ENCODE measurements around the gene FBXL7. TPM values are rescaled to one million over a fixed set of nuclear protein-coding genes. Genes with fewer than 3 reads are reported as not detected.
A peak's percentile ranks its signal among the peaks of the same experiment; 100 is the strongest.

The FBXL7 gene
- total and polyA plus RNA-seq, 8 donors: 0.35 to 2.4 (median 1.2) TPM

GRCh38 chr5:15901151-15901550 lies 401.2 kb downstream of the FBXL7 start:
- no peaks in the 10 kb centered on the region for H3K4me1 ChIP-seq
- H3K36me3 ChIP-seq: no peaks in the 10 kb centered on the region
- intact Hi-C loops (cut with DNase I): no loop called here
- no peak for DNase-seq
- ATAC-seq: no peak
- TF ChIP-seq CTCF (IDR thresholded peaks at IDR 0.05): no peak
- no peaks in the 10 kb centered on the region for H3K9me3 ChIP-seq
- no peaks in the 10 kb centered on the region for H3K27me3 ChIP-seq
- WGBS, 2 donors: 15 to 21% methylated on average over 2 of the region's 2 CpGs
- no peak for FAIRE-seq
- H3K27ac ChIP-seq: no peak overlapping the region
- H3K4me3 ChIP-seq: no peak overlapping the region

- Histone ChIP-seq H3K4me3 (no peak overlapping the region), H3K27me3 (no peaks in the 10 kb centered on the region), H3K36me3 (no peaks in the 10 kb centered on the region), H3K9me3 (no peaks in the 10 kb centered on the region), H3K27ac (no peak overlapping the region), H3K4me1 (no peaks in the 10 kb centered on the region)
- TF ChIP-seq CTCF (IDR thresholded peaks at IDR 0.05): no peak
- no peak for FAIRE-seq
- WGBS, 2 donors: 31 to 44% methylated on average over 6 of the region's 6 CpGs
- intact Hi-C loops (cut with DNase I): no loop called here
- DNase-seq: no peak
- ATAC-seq: no peak
These were observed 402.1 kb downstream of the FBXL7 start for GRCh38 chr5:15902066-15902465.

GRCh38 chr5:15904899-15905830 lies 405.2 kb downstream of the FBXL7 start:
- no peaks in the 10 kb centered on the region for H3K9me3 ChIP-seq
- ATAC-seq (no peak), FAIRE-seq (no peak), DNase-seq (no peak)
- TF ChIP-seq CTCF (IDR thresholded peaks at IDR 0.05): no peak
- 45 to 63% methylated on average over 2 of the region's 2 CpGs for WGBS, 2 donors
- no peaks in the 10 kb centered on the region for H3K4me1 ChIP-seq
- no peaks in the 10 kb centered on the region for H3K36me3 ChIP-seq
- H3K27ac ChIP-seq: no peak overlapping the region
- no peak overlapping the region for H3K4me3 ChIP-seq
- no peaks in the 10 kb centered on the region for H3K27me3 ChIP-seq
- intact Hi-C loops (cut with DNase I): no loop called here

- WGBS, 2 donors: 49 to 72% methylated on average over 3 of the region's 3 CpGs
- ATAC-seq: peak in 1 of 4 donors; percentile 29
- no peak for TF ChIP-seq CTCF (IDR thresholded peaks at IDR 0.05)
These were observed 414.7 kb downstream of the FBXL7 start for GRCh38 chr5:15914638-15915037.

GRCh38 chr5:15926586-15926985 lies 426.6 kb downstream of the FBXL7 start:
- Histone ChIP-seq H3K27me3 (no peaks in the 10 kb centered on the region), H3K9me3 (no peaks in the 10 kb centered on the region), H3K36me3 (no peaks in the 10 kb centered on the region), H3K4me1 (no peaks in the 10 kb centered on the region), H3K27ac (no peak overlapping the region), H3K4me3 (no peak overlapping the region)
- ATAC-seq (no peak), FAIRE-seq (no peak), DNase-seq (no peak)
- WGBS, 2 donors: 57 to 76% methylated on average over 3 of the region's 3 CpGs
- no peak for TF ChIP-seq CTCF (IDR thresholded peaks at IDR 0.05)
- intact Hi-C loops (cut with DNase I): no loop called here

More at GRCh38 chr5:15914638-15915037, 414.7 kb downstream of the FBXL7 start:
- no peak overlapping the region for H3K4me3 ChIP-seq
- FAIRE-seq: no peak
- intact Hi-C loops (cut with DNase I): no loop called here
- DNase-seq: no peak
- H3K27ac ChIP-seq: no peak overlapping the region
- no peaks in the 10 kb centered on the region for H3K27me3 ChIP-seq
- no peaks in the 10 kb centered on the region for H3K9me3 ChIP-seq
- no peaks in the 10 kb centered on the region for H3K36me3 ChIP-seq
- H3K4me1 ChIP-seq: no peaks in the 10 kb centered on the region
